Sigmoid colon (tissue), 7 donors: Measurements from ENCODE around the gene SEMA4G. TPM values are rescaled to one million over a fixed set of nuclear protein-coding genes. Genes with fewer than 3 reads are reported as not detected.
A peak's percentile ranks its signal among the peaks of the same experiment; 100 is the strongest.

ENCODE experiments used
- DNase-seq: peaks from one replicate; pipeline ENCODE4 v3.0.0-alpha.2; 2019
- H3K27ac ChIP-seq, 4 donors: fragments of 200-600 bp; sonication (generic); one replicate each; pipeline ENCODE4 v1.5.1; 2016 to 2019; ENCODE audit warnings: mild to moderate bottlenecking in 1 of 4
- H3K27me3 ChIP-seq, 3 donors: fragments of 200-600 bp; sonication (generic); one replicate each; pipeline ENCODE4 v1.5.1; 2019; ENCODE audit warnings: mild to moderate bottlenecking in 1 of 3
- H3K36me3 ChIP-seq, 4 donors: fragments of 200-600 bp; sonication (generic); one replicate each; pipeline ENCODE4 v1.5.1; 2016 to 2019
- H3K4me1 ChIP-seq, 4 donors: fragments of 200-600 bp; sonication (generic); one replicate each; pipeline ENCODE4 v1.5.1; 2017 to 2019
- H3K4me3 ChIP-seq, 4 donors: fragments of 200-600 bp; sonication (generic); one replicate each; pipeline ENCODE4 v1.5.1; 2017 to 2019; ENCODE audit warnings: mild to moderate bottlenecking in 2 of 4, moderate library complexity in 1 of 4
- H3K9me3 ChIP-seq, 4 donors: fragments of 200-600 bp in 3 of 4; sonication (generic) in 3 of 4; one replicate each; pipeline versions ENCODE4 v1.5.1 to v1.6.1; 2013 to 2019
- EP300 ChIP-seq, 4 donors: sonication (generic); formaldehyde crosslinking; IDR thresholded peaks; one replicate each; pipeline ENCODE4 v1.6.1; 2017; ENCODE audit warnings: antibody characterized with exemption in 4 of 4
- POLR2A ChIP-seq, 2 donors: fragments of 450-650 bp; IDR thresholded peaks; one replicate each; pipeline ENCODE4 v1.6.1; 2016; ENCODE audit warnings: antibody characterized with exemption in 2 of 2, mild to moderate bottlenecking in 2 of 2, moderate library complexity in 2 of 2
- POLR2AphosphoS5 ChIP-seq, 4 donors: sonication (generic); formaldehyde crosslinking; IDR thresholded peaks; one replicate each; pipeline ENCODE4 v1.6.1; 2017; ENCODE audit warnings: antibody characterized with exemption in 4 of 4
- WGBS, 2 donors: extraction: QIAGEN DNeasy Blood & Tissue Kit; methylation state at CpG; one replicate each; pipeline ENCODE4 v1.1.7; 2013; 5-methylcytosine and 5-hydroxymethylcytosine counted together
- intact Hi-C: fragments of 100-400 bp; cut with DNase I; formaldehyde crosslinking; loops from one replicate; pipeline ENCODE4 v1.15.1; 2023
- polyA plus RNA-seq, 3 donors: library from polyadenylated mRNA; stranded (reverse); fragments of 200-250 nt; gene quantifications; one replicate each; pipeline ENCODE4 v1.2.3, GENCODE V29; 2013
- total RNA-seq, 4 donors: library from RNA; depleted of rRNA; stranded (reverse); fragments of >200 nt; gene quantifications; one replicate each; pipeline ENCODE4 v1.1.0, GENCODE V29; 2016
- TF ChIP-seq, protein P1 (sequence below), 4 experiments: fragments of 450-650 bp in 3 of 4; fragments of 200-600 bp in 1 of 4; IDR thresholded peaks; one replicate each; pipeline ENCODE4 v1.5.1; 2016 to 2019; ENCODE audit warnings: antibody characterized with exemption in 4 of 4, mild to moderate bottlenecking in 3 of 4, moderate library complexity in 2 of 4
- donor health status: healthy with polysubstance abuse.
- donor health status: Bipolar disorder and iron deficiency.
- donor health status: healthy.

SEMA4G gene
- total and polyA plus RNA-seq, 7 donors = 0.49 to 65.8 (median 2.2) TPM

DNA sequence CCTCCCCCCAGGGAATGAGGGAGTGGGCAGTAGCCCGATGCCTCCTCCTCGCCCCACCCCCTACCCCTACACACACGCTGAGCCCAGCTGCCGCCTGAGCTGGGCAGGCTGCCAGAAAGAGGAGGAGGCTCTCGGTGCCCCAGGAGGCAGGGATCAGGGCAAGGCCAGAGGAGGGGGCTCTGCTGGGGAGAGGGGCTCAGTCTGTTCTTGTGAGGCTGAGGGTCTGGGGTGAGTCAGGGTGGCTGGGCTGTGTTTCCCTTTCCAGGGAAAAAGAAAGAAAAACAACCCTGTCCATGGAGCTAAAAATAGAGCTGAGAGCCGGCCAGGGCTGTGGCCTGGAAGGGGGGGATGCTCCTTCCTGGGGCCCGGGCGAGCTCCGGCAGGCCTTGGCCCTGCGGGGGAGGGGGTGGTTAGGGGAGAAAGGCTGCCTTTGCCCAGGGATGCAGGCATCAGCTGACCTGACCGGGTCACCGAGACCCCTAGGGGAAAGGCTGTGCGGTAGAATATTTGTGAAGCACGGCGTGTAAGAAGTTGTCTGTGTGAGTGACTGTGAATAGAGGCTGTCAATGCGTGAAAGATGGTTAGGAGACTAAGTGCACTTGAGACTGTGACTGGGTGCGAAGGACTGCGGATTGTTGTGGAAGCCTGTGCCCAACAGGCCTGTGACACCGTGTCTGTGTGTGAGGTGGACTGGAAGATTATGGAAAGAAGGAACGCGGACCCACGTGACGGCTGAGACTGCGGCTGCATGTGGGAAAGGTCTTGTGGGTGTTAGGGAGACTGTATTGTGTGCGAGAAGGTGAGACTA, 29.1 kb downstream of the SEMA4G start:
- no peak for TF ChIP-seq POLR2A (IDR thresholded peaks at IDR 0.05)
- TF ChIP-seq POLR2AphosphoS5 (IDR thresholded peaks at IDR 0.05) = peak; percentile 26 to 53 (median 40)
- peaks cover 0 to 55% (median 45%) of the 10 kb centered on the region in 4 donors for H3K4me1 ChIP-seq
- no peaks in the 10 kb centered on the region for H3K27me3 ChIP-seq
- peak overlapping the region; percentile 99 to 100 (median 100) for H3K27ac ChIP-seq
- H3K4me3 ChIP-seq = peak overlapping the region; percentile 80 to 90 (median 90)
- no peaks in the 10 kb centered on the region for H3K9me3 ChIP-seq
- WGBS, 2 donors = 2 to 4% methylated on average over 25 of the region's 25 CpGs
- H3K36me3 ChIP-seq = peaks cover 1 to 14% (median 8%) of the 10 kb centered on the region in 4 donors
- intact Hi-C loops = loop anchor here (5.0 kb wide), 1 partner anchor 86 kb away; the partner anchor contains the start of gene SLF2
- DNase-seq = peak; percentile 94

DNA sequence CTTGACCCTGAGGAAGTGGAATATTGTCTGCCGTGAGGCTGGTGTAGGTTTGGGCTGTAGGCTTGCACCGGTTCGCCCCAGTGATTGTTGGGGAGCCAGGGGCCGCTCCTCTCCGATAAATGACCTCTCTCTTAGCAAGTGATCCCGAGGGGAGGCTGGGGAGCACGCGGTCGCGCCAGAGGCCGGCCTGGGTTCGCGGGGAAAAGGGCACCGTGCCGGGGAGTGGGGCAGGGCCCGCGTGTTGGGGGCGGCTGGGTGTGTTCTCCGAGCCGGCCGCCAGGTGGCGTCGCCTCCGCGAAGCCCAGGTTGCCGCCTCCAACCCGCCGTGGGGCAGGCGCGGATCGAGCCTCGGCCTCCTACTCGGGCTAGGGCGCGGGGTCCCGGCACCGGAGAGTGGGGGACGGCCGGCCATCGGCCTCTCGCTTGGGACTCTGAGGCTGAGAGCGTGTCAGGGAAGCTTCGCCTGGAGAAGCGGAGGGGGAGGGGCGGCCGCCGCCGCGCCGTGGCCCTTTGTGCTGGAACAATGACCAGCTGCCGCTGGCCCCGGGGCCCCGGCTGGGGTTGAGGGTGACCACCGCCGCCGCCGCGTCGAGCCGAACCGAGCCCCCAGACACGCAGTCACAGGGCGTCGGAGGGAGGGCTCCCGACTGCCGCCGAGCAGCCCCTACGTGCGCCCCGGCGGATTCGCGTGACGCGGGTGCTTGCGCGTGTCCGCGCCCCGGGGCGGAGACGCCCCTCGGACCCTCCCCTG, 29.9 kb downstream of the SEMA4G start:
- H3K4me3 ChIP-seq = peak overlapping the region; percentile 80 to 90 (median 90)
- no peaks in the 10 kb centered on the region for H3K27me3 ChIP-seq
- TF ChIP-seq POLR2A (IDR thresholded peaks at IDR 0.05) = peak; percentile 70 to 75
- TF ChIP-seq POLR2AphosphoS5 (IDR thresholded peaks at IDR 0.05) = peak; percentile 84 to 97 (median 93)
- TF ChIP-seq EP300 (IDR thresholded peaks at IDR 0.05) = no peak
- TF ChIP-seq, protein P1, sequence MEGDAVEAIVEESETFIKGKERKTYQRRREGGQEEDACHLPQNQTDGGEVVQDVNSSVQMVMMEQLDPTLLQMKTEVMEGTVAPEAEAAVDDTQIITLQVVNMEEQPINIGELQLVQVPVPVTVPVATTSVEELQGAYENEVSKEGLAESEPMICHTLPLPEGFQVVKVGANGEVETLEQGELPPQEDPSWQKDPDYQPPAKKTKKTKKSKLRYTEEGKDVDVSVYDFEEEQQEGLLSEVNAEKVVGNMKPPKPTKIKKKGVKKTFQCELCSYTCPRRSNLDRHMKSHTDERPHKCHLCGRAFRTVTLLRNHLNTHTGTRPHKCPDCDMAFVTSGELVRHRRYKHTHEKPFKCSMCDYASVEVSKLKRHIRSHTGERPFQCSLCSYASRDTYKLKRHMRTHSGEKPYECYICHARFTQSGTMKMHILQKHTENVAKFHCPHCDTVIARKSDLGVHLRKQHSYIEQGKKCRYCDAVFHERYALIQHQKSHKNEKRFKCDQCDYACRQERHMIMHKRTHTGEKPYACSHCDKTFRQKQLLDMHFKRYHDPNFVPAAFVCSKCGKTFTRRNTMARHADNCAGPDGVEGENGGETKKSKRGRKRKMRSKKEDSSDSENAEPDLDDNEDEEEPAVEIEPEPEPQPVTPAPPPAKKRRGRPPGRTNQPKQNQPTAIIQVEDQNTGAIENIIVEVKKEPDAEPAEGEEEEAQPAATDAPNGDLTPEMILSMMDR (IDR thresholded peaks at IDR 0.05) = peak; percentile 96 to 97 (median 96)
- 1% methylated on average over 83 of the region's 83 CpGs for WGBS, 2 donors
- H3K27ac ChIP-seq = peak overlapping the region; percentile 99 to 100 (median 100)
- H3K9me3 ChIP-seq = no peaks in the 10 kb centered on the region
- peaks cover 0 to 62% (median 53%) of the 10 kb centered on the region in 4 donors for H3K4me1 ChIP-seq
- peak; percentile 93 for DNase-seq
- intact Hi-C loops = loop anchor here (1.0 to 5.0 kb wide), 2 partner anchors 13 to 87 kb away; partner anchors contain the start of gene SLF2
- peaks cover 9 to 19% (median 16%) of the 10 kb centered on the region in 4 donors for H3K36me3 ChIP-seq

DNA sequence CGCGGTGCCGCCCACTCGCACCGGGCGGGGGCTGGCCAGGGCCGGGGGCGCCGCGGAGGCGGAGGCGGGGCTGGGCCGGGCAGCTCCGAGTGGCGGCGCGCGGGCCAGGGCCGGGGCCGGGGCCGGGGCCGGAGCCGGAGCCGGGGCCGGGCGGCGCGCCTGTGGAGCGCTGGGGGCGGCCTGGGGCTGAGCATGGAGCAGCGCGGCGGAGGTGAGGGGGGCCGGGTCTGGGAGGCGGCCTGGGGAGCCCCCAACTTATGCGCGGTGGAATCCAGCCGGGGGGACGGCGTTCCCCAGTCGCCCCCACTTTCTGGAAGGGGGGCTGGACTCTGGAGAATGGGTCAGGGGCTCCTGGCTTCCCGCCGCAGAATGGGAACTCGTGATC, 30.4 kb downstream of the SEMA4G start, which contains the start of gene LZTS2:
Gene LZTS2 (plus strand): TSS at position 67 of the 385 bp plus-strand sequence. CDS start 2,731 bp downstream, outside the sequence.
- peak within 1 kb of the TSS; percentile 99 to 100 (median 100) for H3K27ac ChIP-seq
- TF ChIP-seq EP300 (IDR thresholded peaks at IDR 0.05) (no peak), POLR2A (IDR thresholded peaks at IDR 0.05) (no peak), POLR2AphosphoS5 (IDR thresholded peaks at IDR 0.05) (no peak)
- TF ChIP-seq, protein P1 (IDR thresholded peaks at IDR 0.05) = no peak
- peaks cover 0 to 68% (median 56%) of the 10 kb centered on the region in 4 donors for H3K4me1 ChIP-seq
- peak within 1 kb of the TSS; percentile 80 to 90 (median 90) for H3K4me3 ChIP-seq
- intact Hi-C loops = loop anchor here (1.0 to 5.0 kb wide), 2 partner anchors 13 to 87 kb away; partner anchors contain the start of gene SLF2
- no peaks in the 10 kb centered on the region for H3K27me3 ChIP-seq
- WGBS, 2 donors = 2% methylated on average over 44 of the region's 44 CpGs
- no peaks in the 10 kb centered on the region for H3K9me3 ChIP-seq
- H3K36me3 ChIP-seq = peaks cover 11 to 25% (median 18%) of the 10 kb centered on the region in 4 donors
- DNase-seq = peak; percentile 72

DNA sequence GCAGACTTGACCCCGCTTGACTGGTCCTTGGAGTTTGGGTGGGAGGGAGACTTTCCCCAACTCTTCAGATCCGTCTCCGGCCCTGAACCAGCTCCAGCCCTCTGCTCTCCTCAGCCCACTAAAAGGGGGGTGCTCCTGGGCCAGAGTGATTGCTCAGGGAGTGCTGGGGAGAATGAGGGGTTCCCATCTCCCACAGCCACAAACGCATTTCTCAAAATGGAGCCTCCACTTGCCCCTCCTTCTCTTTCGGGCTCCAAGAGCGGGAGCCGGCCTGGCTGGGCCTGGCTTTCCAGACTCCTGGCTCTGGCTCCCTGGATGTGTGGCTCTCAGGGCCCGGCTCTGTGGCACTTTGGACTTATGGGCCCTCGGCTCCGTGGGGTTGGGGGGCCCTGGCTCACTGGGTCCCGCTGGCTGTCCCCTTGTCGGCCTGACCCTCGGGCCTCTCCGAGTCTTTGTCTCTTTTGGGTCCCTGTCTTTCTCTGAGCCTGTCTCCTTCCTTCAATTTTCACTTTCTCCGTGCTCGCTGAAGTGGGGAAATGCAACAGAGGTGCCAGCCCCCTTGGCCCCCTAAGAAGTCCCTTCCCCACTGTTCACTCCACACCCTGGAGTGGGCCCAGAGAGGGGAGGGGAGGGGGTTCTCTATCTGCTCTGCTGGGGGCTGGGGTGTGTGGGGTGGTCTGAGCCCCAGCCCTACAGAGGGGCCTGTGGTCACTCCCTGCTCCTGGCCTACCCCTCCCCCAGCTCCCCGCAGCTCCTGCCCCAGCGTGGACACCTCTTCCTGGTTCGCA, 31.0 kb downstream of the SEMA4G start:
- peak in 1 of 4 donors; percentile 10 for TF ChIP-seq POLR2AphosphoS5 (IDR thresholded peaks at IDR 0.05)
- no peak for TF ChIP-seq EP300 (IDR thresholded peaks at IDR 0.05)
- TF ChIP-seq, protein P1 (IDR thresholded peaks at IDR 0.05) = no peak
- TF ChIP-seq POLR2A (IDR thresholded peaks at IDR 0.05) = no peak
- peak overlapping the region; percentile 80 to 90 (median 90) for H3K4me3 ChIP-seq
- H3K9me3 ChIP-seq = no peaks in the 10 kb centered on the region
- H3K27me3 ChIP-seq = no peaks in the 10 kb centered on the region
- intact Hi-C loops = no loop called here
- peaks cover 13 to 31% (median 18%) of the 10 kb centered on the region in 4 donors for H3K36me3 ChIP-seq
- H3K4me1 ChIP-seq = peaks cover 0 to 70% (median 57%) of the 10 kb centered on the region in 4 donors
- WGBS, 2 donors = 12 to 17% methylated on average over 19 of the region's 19 CpGs
- H3K27ac ChIP-seq = peak overlapping the region; percentile 99 to 100 (median 100)
- DNase-seq = peak; percentile 74
